H1 (cell line): ENCODE measurements around the gene C12orf75. TPM values are rescaled to one million over a fixed set of nuclear protein-coding genes. Genes with fewer than 3 reads are reported as not detected.

Experiments used
- CTCF ChIA-PET: fragments of 300-600 bp; sonication (Branson Sonifier 250); formaldehyde crosslinking; loops from one replicate; lab custom pipeline; 2021; ENCODE audit not compliant: partially characterized antibody; lab: Charles Lee
- POLR2A ChIA-PET: fragments of 300-600 bp; sonication (Branson Sonifier 250); formaldehyde crosslinking; loops from one replicate; lab custom pipeline; 2021; ENCODE audit warnings: inconsistent platforms; ENCODE audit not compliant: partially characterized antibody; lab: Charles Lee
- DNase-seq, 2 experiments: peaks; one replicate each; pipeline versions ENCODE4 v3.0.0 to v3.0.0-alpha.2; 2010 to 2022; ENCODE audit warnings: low spot score in 2 of 2, low read depth in 1 of 2, mixed read lengths in 1 of 2
- FAIRE-seq: peaks from 2 replicates; lab custom pipeline; 2011; peaks lifted over from hg19 to GRCh38; lab: Jason Lieb, UNC
- H2AFZ ChIP-seq: 2 replicates; pipeline ENCODE4 v1.8.1; 2012; ENCODE audit warnings: low read length, inconsistent platforms
- H2AK5ac ChIP-seq: 2 replicates; pipeline ENCODE4 v1.6.1; 2013; ENCODE audit warnings: low read depth, low read length
- H2BK120ac ChIP-seq: replicated peaks from 2 replicates; pipeline ENCODE3; 2013; ENCODE audit warnings: low read depth, low read length, inconsistent platforms
- H2BK12ac ChIP-seq: 2 replicates; pipeline ENCODE4 v1.6.1; 2013; ENCODE audit warnings: low read depth, low read length
- H2BK15ac ChIP-seq: 2 replicates; pipeline ENCODE4 v1.6.1; 2013; ENCODE audit warnings: low read length
- H2BK20ac ChIP-seq: 2 replicates; pipeline ENCODE4 v1.6.1; 2013; ENCODE audit warnings: low read length
- H2BK5ac ChIP-seq: 2 replicates; pipeline ENCODE4 v1.6.1; 2013; ENCODE audit warnings: low read depth, low read length
- H3K14ac ChIP-seq: 2 replicates; pipeline ENCODE4 v1.6.1; 2013; ENCODE audit warnings: inconsistent platforms; ENCODE audit not compliant: insufficient read length
- H3K18ac ChIP-seq: 2 replicates; pipeline ENCODE4 v1.6.1; 2013; ENCODE audit warnings: low read length; ENCODE audit errors: extremely low read depth
- H3K23ac ChIP-seq: 2 replicates; pipeline ENCODE4 v1.6.1; 2013; ENCODE audit warnings: inconsistent platforms; ENCODE audit not compliant: insufficient read length
- H3K23me2 ChIP-seq: 2 replicates; pipeline ENCODE4 v1.6.1; 2013; ENCODE audit warnings: low read depth, low read length
- H3K27ac ChIP-seq: 2 replicates; pipeline ENCODE4 v1.6.1; 2011; ENCODE audit warnings: low read depth, low read length, inconsistent platforms
- H3K27me3 ChIP-seq, 4 experiments: replicated peaks in 1 of 4; 1 replicate in 1 of 4; 2 replicates in 3 of 4; pipeline versions ENCODE4 v1.6.1 to v1.8.1; 2011 to 2013; ENCODE audit warnings: low read length in 3 of 4, mild to moderate bottlenecking in 3 of 4, inconsistent platforms in 2 of 4, mixed read lengths in 2 of 4, moderate library complexity in 1 of 4; ENCODE audit not compliant: control insufficient read depth in 3 of 4, insufficient read depth in 3 of 4; ENCODE audit errors: extremely low read depth in 1 of 4
- H3K36me3 ChIP-seq, 4 experiments: 2 replicates each; pipeline versions ENCODE4 v1.6.1 to v1.8.1; 2011 to 2013; ENCODE audit warnings: mild to moderate bottlenecking in 4 of 4, low read length in 3 of 4, moderate library complexity in 2 of 4, control low read depth in 1 of 4, inconsistent platforms in 1 of 4; ENCODE audit not compliant: insufficient read depth in 4 of 4, control insufficient read depth in 2 of 4
- H3K4ac ChIP-seq: replicated peaks from 2 replicates; pipeline ENCODE3; 2013; ENCODE audit warnings: low read length, low read depth, mixed read lengths, inconsistent platforms; ENCODE audit not compliant: insufficient read length
- H3K4me1 ChIP-seq, 4 experiments: replicated peaks in 1 of 4; 1 replicate in 1 of 4; 2 replicates in 3 of 4; pipeline versions ENCODE4 v1.6.1 to v1.8.1; 2011 to 2013; ENCODE audit warnings: low read length in 3 of 4, inconsistent platforms in 2 of 4, mixed read lengths in 1 of 4; ENCODE audit not compliant: insufficient read depth in 4 of 4, control insufficient read depth in 3 of 4
- H3K4me2 ChIP-seq, 2 experiments: 2 replicates each; pipeline versions ENCODE4 v1.6.1 to v1.8.1; 2011 to 2013; ENCODE audit warnings: low read depth in 2 of 2, low read length in 2 of 2, control low read depth in 1 of 2, inconsistent platforms in 1 of 2, mild to moderate bottlenecking in 1 of 2; ENCODE audit not compliant: insufficient read depth in 1 of 2
- H3K4me3 ChIP-seq, 4 experiments: fragments of 200-600, 300-600 bp in 1 of 4; sonication (generic), shearing (Covaris generic), sonication (Bioruptor Twin) in 1 of 4; 2 replicates each; pipeline versions ENCODE4 v1.5.1 to v1.8.1; 2011 to 2016; ENCODE audit warnings: low read length in 4 of 4, low read depth in 3 of 4, control low read depth in 2 of 4, inconsistent platforms in 2 of 4, mild to moderate bottlenecking in 2 of 4, mixed read lengths in 1 of 4, moderate library complexity in 1 of 4; ENCODE audit not compliant: insufficient read depth in 2 of 4; ENCODE audit errors: extremely low read depth in 1 of 4
- H3K56ac ChIP-seq: replicated peaks from 2 replicates; pipeline ENCODE3; 2013; ENCODE audit warnings: low read depth, mild to moderate bottlenecking, mixed read lengths, low read length, inconsistent platforms; ENCODE audit not compliant: insufficient read length
- H3K79me1 ChIP-seq: 2 replicates; pipeline ENCODE4 v1.6.1; 2013; ENCODE audit warnings: low read depth, low read length, control low read depth
- H3K79me2 ChIP-seq, 2 experiments: 2 replicates each; pipeline versions ENCODE4 v1.6.1 to v1.8.1; 2012 to 2013; ENCODE audit warnings: low read length in 2 of 2, mild to moderate bottlenecking in 2 of 2, inconsistent platforms in 1 of 2; ENCODE audit not compliant: insufficient read depth in 2 of 2, control insufficient read depth in 1 of 2
- H3K9ac ChIP-seq, 4 experiments: replicated peaks in 1 of 4; 1 replicate in 1 of 4; 2 replicates in 3 of 4; pipeline versions ENCODE4 v1.6.1 to v1.8.1; 2011 to 2013; ENCODE audit warnings: low read depth in 3 of 4, low read length in 3 of 4, control low read depth in 2 of 4, mild to moderate bottlenecking in 2 of 4, moderate library complexity in 2 of 4, inconsistent platforms in 1 of 4; ENCODE audit errors: extremely low read depth in 1 of 4
- H3K9me3 ChIP-seq, 2 experiments: 2 replicates each; pipeline versions ENCODE4 v1.6.1 to v1.8.1; 2012 to 2013; ENCODE audit warnings: mild to moderate bottlenecking in 2 of 2, moderate library complexity in 2 of 2, control low read depth in 1 of 2, inconsistent platforms in 1 of 2, low read depth in 1 of 2, low read length in 1 of 2, mixed read lengths in 1 of 2; ENCODE audit not compliant: insufficient read depth in 2 of 2
- H4K20me1 ChIP-seq, 2 experiments: replicated peaks in 1 of 2; 2 replicates each; pipeline versions ENCODE3 to v1.8.1; 2011 to 2013; ENCODE audit warnings: inconsistent platforms in 2 of 2, low read length in 2 of 2, mild to moderate bottlenecking in 1 of 2; ENCODE audit not compliant: insufficient read depth in 2 of 2, control insufficient read depth in 1 of 2
- H4K5ac ChIP-seq: 2 replicates; pipeline ENCODE4 v1.6.1; 2013; ENCODE audit warnings: low read length, low read depth, mixed read lengths, inconsistent platforms; ENCODE audit not compliant: insufficient read length
- H4K8ac ChIP-seq: 2 replicates; pipeline ENCODE4 v1.8.0; 2013; ENCODE audit warnings: mild to moderate bottlenecking, moderate library complexity, low read length, inconsistent platforms; ENCODE audit not compliant: insufficient read depth; ENCODE audit errors: extremely low read depth
- H4K91ac ChIP-seq: replicated peaks from 2 replicates; pipeline ENCODE3; 2013; ENCODE audit warnings: low read length, mixed read lengths, inconsistent platforms; ENCODE audit not compliant: insufficient read length
- ASH2L ChIP-seq: fragments of 200-600, 300-600 bp; sonication (generic); IDR thresholded peaks from one replicate; pipeline ENCODE4 v1.7.1; 2017; ENCODE audit warnings: low read length
- BACH1 ChIP-seq: IDR thresholded peaks from 2 replicates; pipeline ENCODE4 v1.6.1; 2012; ENCODE audit warnings: low read length, improper control_type of control experiment
- CBX5 ChIP-seq: fragments of 300-800, 300-1000 bp; sonication (generic); IDR thresholded peaks from 2 replicates; pipeline ENCODE4 v1.7.1; 2016; ENCODE audit warnings: antibody characterized with exemption, low read length, low read depth
- CEBPB ChIP-seq: IDR thresholded peaks from 2 replicates; pipeline ENCODE4 v1.6.1; 2012; ENCODE audit warnings: low read depth, low read length
- HDAC6 ChIP-seq: IDR thresholded peaks from one replicate; pipeline ENCODE4 v1.7.1; 2012; ENCODE audit warnings: low read depth, mild to moderate bottlenecking, inconsistent platforms, low read length, moderate library complexity
- JUND ChIP-seq: IDR thresholded peaks from 2 replicates; pipeline ENCODE4 v1.6.1; 2011; ENCODE audit warnings: mild to moderate bottlenecking, improper control_type of control experiment, low read length
- SAP30 ChIP-seq: fragments of 300-600 bp; sonication (generic); IDR thresholded peaks from 2 replicates; pipeline ENCODE4 v1.7.1; 2012; ENCODE audit warnings: low read length, moderate library complexity, mild to moderate bottlenecking, inconsistent platforms; ENCODE audit not compliant: insufficient read depth, insufficient replicate concordance
- TAF1 ChIP-seq: IDR thresholded peaks from 2 replicates; pipeline ENCODE4 v1.6.1; 2011; ENCODE audit warnings: mild to moderate bottlenecking, low read depth, low read length
- TBP ChIP-seq: IDR thresholded peaks from 2 replicates; pipeline ENCODE4 v1.6.1; 2011; ENCODE audit warnings: low read depth, low read length, improper control_type of control experiment
- YY1 ChIP-seq: IDR thresholded peaks from 2 replicates; pipeline ENCODE4 v1.6.1; 2011; ENCODE audit warnings: low read depth, mild to moderate bottlenecking, low read length
- WGBS, 2 experiments: shearing (Covaris generic) in 1 of 2; methylation state at CpG; one replicate each; pipeline versions ENCODE4 v1.1.6 to v1.1.7; 2013 to 2015; ENCODE audit warnings: low lambda C conversion rate in 2 of 2, mixed read lengths in 2 of 2, inconsistent platforms in 1 of 2, low coverage in 1 of 2, missing lambda C conversion rate in 1 of 2; ENCODE audit not compliant: insufficient replicate concordance in 2 of 2, insufficient coverage in 1 of 2, insufficient read length in 1 of 2; ENCODE audit errors: extremely low coverage in 1 of 2, missing lambda C conversion rate in 1 of 2; 5-methylcytosine and 5-hydroxymethylcytosine counted together
- polyA plus RNA-seq, 7 experiments: library from polyadenylated mRNA; depleted of rRNA in 3 of 7; stranded (reverse) in 5 of 7; unstranded in 2 of 7; fragments of >200 nt in 5 of 7; fragments of 200-250 nt in 2 of 7; gene quantifications; 1 replicate in 5 of 7; 2 replicates in 1 of 7; 4 replicates in 1 of 7; pipeline versions ENCODE4 v1.2.1 to v1.2.3, GENCODE V29; 2011 to 2013; ENCODE audit warnings: missing spikeins in 2 of 7, mixed read lengths in 2 of 7
- total RNA-seq: library from RNA; stranded (reverse); fragmentation: NEBNext Ultra II Directional; extraction: Animal tissue kit (Norgen Biotek cat#: 25700); gene quantifications from 2 replicates; pipeline ENCODE4 v1.2.1, GENCODE V29; 2021

Gene C12orf75
- total and polyA plus RNA-seq, 2 of the 8 experiments (the other 6 are each of a cell fraction or from before 2014, with no cell fraction given) = 26.4 to 41.2 TPM

DNA sequence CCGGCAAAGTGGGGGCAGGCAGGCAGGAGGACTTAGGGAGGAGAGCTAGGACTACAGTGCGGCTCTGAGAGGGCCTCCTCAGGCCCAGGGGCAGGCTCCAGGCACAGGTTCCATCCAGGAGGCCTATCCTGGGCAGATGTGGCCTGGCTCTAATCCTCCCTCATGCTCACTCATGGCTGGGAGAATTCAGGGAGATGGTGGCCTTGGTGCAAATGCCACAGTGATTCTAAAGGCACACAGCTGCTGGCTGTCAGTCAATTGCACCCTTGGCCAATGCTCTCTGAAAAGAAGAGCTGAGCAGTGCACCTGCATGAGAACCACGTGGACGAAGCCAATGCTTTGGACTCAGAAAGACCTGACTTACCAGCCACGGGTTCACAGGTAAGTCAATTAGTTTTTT, 89.6 kb downstream of the C12orf75 start:
- no peak overlapping the region for H3K14ac ChIP-seq
- H2AK5ac ChIP-seq = no peak overlapping the region
- no peak overlapping the region for H3K4ac ChIP-seq
- H4K5ac ChIP-seq = no peak overlapping the region
- no peak overlapping the region for H4K8ac ChIP-seq
- H3K27ac ChIP-seq = no peak overlapping the region
- no peak overlapping the region for H4K91ac ChIP-seq
- 88% methylated on average over 5 of the region's 5 CpGs; no CpG with 5 or more reads in 1 of the 2 experiments for WGBS, 2 experiments
- no peaks in the 10 kb centered on the region for H3K79me1 ChIP-seq
- no peak for FAIRE-seq
- no peak overlapping the region for H2BK5ac ChIP-seq
- no peak for DNase-seq
- H3K27me3 ChIP-seq = no peaks in the 10 kb centered on the region
- H3K23me2 ChIP-seq = no peaks in the 10 kb centered on the region
- H3K23ac ChIP-seq = no peak overlapping the region
- H3K79me2 ChIP-seq = no peaks in the 10 kb centered on the region
- no peak overlapping the region for H3K4me3 ChIP-seq
- CTCF ChIA-PET = interaction anchor here (0.5 to 3.9 kb wide), 55 partner anchors 10 to 860 kb away, joined by 3 to 29 read pairs (median 4); no protein-coding TSS in a partner anchor
- H2BK120ac ChIP-seq = no peak overlapping the region
- H3K9me3 ChIP-seq = no peaks in the 10 kb centered on the region; a peak in 1 of 4 replicates
- POLR2A ChIA-PET = no interaction called here
- no peak overlapping the region for H2BK15ac ChIP-seq
- no peaks in the 10 kb centered on the region for H3K36me3 ChIP-seq
- no peak overlapping the region for H3K4me2 ChIP-seq
- H3K4me1 ChIP-seq = no peaks in the 10 kb centered on the region
- H3K18ac ChIP-seq = no peak overlapping the region
- H3K56ac ChIP-seq = no peak overlapping the region
- H2AFZ ChIP-seq = no peak overlapping the region
- H2BK12ac ChIP-seq = no peak overlapping the region
- no peak overlapping the region for H2BK20ac ChIP-seq
- no peak overlapping the region for H3K9ac ChIP-seq
- no peaks in the 10 kb centered on the region for H4K20me1 ChIP-seq
- TF ChIP-seq HDAC6 (no peak), SAP30 (no peak), YY1 (no peak), TAF1 (no peak), JUND (no peak), CBX5 (no peak), BACH1 (no peak), CEBPB (no peak), TBP (no peak), ASH2L (no peak)
